Measurements from ENCODE around the gene RBBP8.

GRCh38 chr18:23073996-23074606, 141.0 kb downstream of the RBBP8 start:
- TF ChIP-seq SMC3 (IDR thresholded peaks at IDR 0.05; ENCODE audit: borderline replicate concordance, low read length): no peak
- TF ChIP-seq FOS (IDR thresholded peaks at IDR 0.05; ENCODE audit: borderline replicate concordance, extremely low read depth, insufficient read length): no peak
- TF ChIP-seq CTCF (IDR thresholded peaks at IDR 0.05 in 2 of 3, conservative IDR thresholded peaks at IDR 0.05 in 1 of 3; ENCODE audit: control insufficient read depth in 2 of 3, extremely low read depth in 1 of 3, insufficient read depth in 1 of 3, low read depth in 3 of 3, low read length in 3 of 3): no peak
- TF ChIP-seq TCF12 (IDR thresholded peaks at IDR 0.05; ENCODE audit: low read depth, low read length): no peak
- TF ChIP-seq FOXK2 (IDR thresholded peaks at IDR 0.05): no peak
- TF ChIP-seq TAF1 (IDR thresholded peaks at IDR 0.05; ENCODE audit: borderline replicate concordance, low read depth, low read length): no peak
- no peak for TF ChIP-seq FOXM1 (IDR thresholded peaks at IDR 0.05; ENCODE audit: low read depth, low read length)
- no peak for TF ChIP-seq PRDM15 (CRISPR knock-in tag; IDR thresholded peaks at IDR 0.05)
